ENCODE results near the gene ACTG1. TPM values are rescaled to one million over a fixed set of nuclear protein-coding genes. Genes with fewer than 3 reads are reported as not detected.

ACTG1 gene
- total and polyA plus RNA-seq, 9 of the 15 experiments (the other 6 are each of a cell fraction or from before 2014, with no cell fraction given): 224 to 1,775 (median 568) TPM

- TF ChIP-seq, protein P1, sequence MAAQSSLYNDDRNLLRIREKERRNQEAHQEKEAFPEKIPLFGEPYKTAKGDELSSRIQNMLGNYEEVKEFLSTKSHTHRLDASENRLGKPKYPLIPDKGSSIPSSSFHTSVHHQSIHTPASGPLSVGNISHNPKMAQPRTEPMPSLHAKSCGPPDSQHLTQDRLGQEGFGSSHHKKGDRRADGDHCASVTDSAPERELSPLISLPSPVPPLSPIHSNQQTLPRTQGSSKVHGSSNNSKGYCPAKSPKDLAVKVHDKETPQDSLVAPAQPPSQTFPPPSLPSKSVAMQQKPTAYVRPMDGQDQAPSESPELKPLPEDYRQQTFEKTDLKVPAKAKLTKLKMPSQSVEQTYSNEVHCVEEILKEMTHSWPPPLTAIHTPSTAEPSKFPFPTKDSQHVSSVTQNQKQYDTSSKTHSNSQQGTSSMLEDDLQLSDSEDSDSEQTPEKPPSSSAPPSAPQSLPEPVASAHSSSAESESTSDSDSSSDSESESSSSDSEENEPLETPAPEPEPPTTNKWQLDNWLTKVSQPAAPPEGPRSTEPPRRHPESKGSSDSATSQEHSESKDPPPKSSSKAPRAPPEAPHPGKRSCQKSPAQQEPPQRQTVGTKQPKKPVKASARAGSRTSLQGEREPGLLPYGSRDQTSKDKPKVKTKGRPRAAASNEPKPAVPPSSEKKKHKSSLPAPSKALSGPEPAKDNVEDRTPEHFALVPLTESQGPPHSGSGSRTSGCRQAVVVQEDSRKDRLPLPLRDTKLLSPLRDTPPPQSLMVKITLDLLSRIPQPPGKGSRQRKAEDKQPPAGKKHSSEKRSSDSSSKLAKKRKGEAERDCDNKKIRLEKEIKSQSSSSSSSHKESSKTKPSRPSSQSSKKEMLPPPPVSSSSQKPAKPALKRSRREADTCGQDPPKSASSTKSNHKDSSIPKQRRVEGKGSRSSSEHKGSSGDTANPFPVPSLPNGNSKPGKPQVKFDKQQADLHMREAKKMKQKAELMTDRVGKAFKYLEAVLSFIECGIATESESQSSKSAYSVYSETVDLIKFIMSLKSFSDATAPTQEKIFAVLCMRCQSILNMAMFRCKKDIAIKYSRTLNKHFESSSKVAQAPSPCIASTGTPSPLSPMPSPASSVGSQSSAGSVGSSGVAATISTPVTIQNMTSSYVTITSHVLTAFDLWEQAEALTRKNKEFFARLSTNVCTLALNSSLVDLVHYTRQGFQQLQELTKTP (IDR thresholded peaks at IDR 0.05; ENCODE audit: low read depth in 1 of 2, partially characterized antibody in 2 of 2): peak; percentile 58 to 91
- TF ChIP-seq E2F5 (CRISPR knock-in tag; IDR thresholded peaks at IDR 0.05) (peak; percentile 96), MTA3 (IDR thresholded peaks at IDR 0.05; ENCODE audit: borderline replicate concordance) (peak; percentile 17; the same call in 1 of the 2 replicates), SLC30A9 (CRISPR knock-in tag; IDR thresholded peaks at IDR 0.05) (no peak), ZNF644 (tag; IDR thresholded peaks at IDR 0.05; ENCODE audit: low read depth) (0 out of 2 replicates have a peak, but pooled peaks have one; percentile 63), DMBX1 (CRISPR knock-in tag; IDR thresholded peaks at IDR 0.05; ENCODE audit: borderline replicate concordance) (peak; percentile 57; the same call in 1 of the 2 replicates), PCBP2 (IDR thresholded peaks at IDR 0.05; ENCODE audit: low read depth, low read length, poor library complexity, severe bottlenecking) (no peak), L3MBTL2 (IDR thresholded peaks at IDR 0.05) (peak; percentile 99), SRF (CRISPR knock-in tag; IDR thresholded peaks at IDR 0.05) (no peak), KLF13 (tag; IDR thresholded peaks at IDR 0.05; ENCODE audit: borderline replicate concordance, low read depth) (0 out of 2 replicates have a peak, but pooled peaks have one; percentile 16), TEAD1 (CRISPR knock-in tag; IDR thresholded peaks at IDR 0.05) (peak; percentile 51 to 53; a peak in 2 of 4 replicates), ZNF324 (CRISPR knock-in tag; IDR thresholded peaks at IDR 0.05) (no peak), BMI1 (IDR thresholded peaks at IDR 0.05; ENCODE audit: low read length) (no peak)
- TF ChIP-seq, protein P2, sequence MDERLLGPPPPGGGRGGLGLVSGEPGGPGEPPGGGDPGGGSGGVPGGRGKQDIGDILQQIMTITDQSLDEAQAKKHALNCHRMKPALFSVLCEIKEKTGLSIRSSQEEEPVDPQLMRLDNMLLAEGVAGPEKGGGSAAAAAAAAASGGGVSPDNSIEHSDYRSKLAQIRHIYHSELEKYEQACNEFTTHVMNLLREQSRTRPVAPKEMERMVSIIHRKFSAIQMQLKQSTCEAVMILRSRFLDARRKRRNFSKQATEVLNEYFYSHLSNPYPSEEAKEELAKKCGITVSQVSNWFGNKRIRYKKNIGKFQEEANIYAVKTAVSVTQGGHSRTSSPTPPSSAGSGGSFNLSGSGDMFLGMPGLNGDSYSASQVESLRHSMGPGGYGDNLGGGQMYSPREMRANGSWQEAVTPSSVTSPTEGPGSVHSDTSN (CRISPR knock-in tag; IDR thresholded peaks at IDR 0.05; ENCODE audit: low read depth): no peak
- TF ChIP-seq, protein P2 (tag; conservative IDR thresholded peaks at IDR 0.05; ENCODE audit: low read depth): peak; percentile 46; the same call in 1 of the 2 replicates
- TF ChIP-seq, protein P3, sequence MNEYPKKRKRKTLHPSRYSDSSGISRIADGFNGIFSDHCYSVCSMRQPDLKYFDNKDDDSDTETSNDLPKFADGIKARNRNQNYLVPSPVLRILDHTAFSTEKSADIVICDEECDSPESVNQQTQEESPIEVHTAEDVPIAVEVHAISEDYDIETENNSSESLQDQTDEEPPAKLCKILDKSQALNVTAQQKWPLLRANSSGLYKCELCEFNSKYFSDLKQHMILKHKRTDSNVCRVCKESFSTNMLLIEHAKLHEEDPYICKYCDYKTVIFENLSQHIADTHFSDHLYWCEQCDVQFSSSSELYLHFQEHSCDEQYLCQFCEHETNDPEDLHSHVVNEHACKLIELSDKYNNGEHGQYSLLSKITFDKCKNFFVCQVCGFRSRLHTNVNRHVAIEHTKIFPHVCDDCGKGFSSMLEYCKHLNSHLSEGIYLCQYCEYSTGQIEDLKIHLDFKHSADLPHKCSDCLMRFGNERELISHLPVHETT (CRISPR knock-in tag; conservative IDR thresholded peaks at IDR 0.05 in 1 of 2, IDR thresholded peaks at IDR 0.05 in 1 of 2): peak in 1 of 2 experiments; percentile 72; a peak in 2 of 4 replicates
Measured at GRCh38 chr17:81471818-81472456, 40.7 kb downstream of the ACTG1 start (continued).

Data from K562 (cell line).